Right lobe of liver (tissue), 4 donors: Measurements from ENCODE around the gene NEGR1.

Experiments
- CTCF ChIP-seq, 4 donors: fragments of 200-600 bp in 3 of 4; fragments of 450-650 bp in 1 of 4; IDR thresholded peaks; one replicate each; pipeline versions ENCODE4 v1.5.1 to v1.8.0; 2016 to 2022; ENCODE audit warnings: antibody characterized with exemption in 4 of 4, mild to moderate bottlenecking in 2 of 4
- POLR2A ChIP-seq: fragments of 450-650 bp; IDR thresholded peaks from one replicate; pipeline ENCODE4 v1.6.1; 2017; ENCODE audit warnings: antibody characterized with exemption, mild to moderate bottlenecking
- donor health status: DM: no; HTN: no; CAD: no.
- donor health status: DM: no; HTN: no; CAD: no.
- donor health status: DM: no; HTN: yes; CAD: no.

- TF ChIP-seq CTCF (IDR thresholded peaks at IDR 0.05): no peak
- TF ChIP-seq POLR2A: no peak
Measured at GRCh38 chr1:71465093-71465492, 817.2 kb downstream of the NEGR1 start.
